ENCODE results near the gene UST. TPM values are rescaled to one million over a fixed set of nuclear protein-coding genes. Genes with fewer than 3 reads are reported as not detected.

The UST gene
- total RNA-seq, 2 donors from 2014 or later, result 1.6 to 7.5 TPM

GRCh38 chr6:148716811-148717210 lies 30.0 kb upstream of the UST start:
- no peak for ATAC-seq (replicated peaks)
- H3K27ac Mint-ChIP-seq, result no peak overlapping the region

GRCh38 chr6:148720406-148720805 lies 26.4 kb upstream of the UST start:
- Mint-ChIP-seq H3K9me3 (peaks cover 8% of the 10 kb centered on the region), H3K4me3 (no peak overlapping the region), H3K27ac (no peak overlapping the region), H3K36me3 (ENCODE audit: low read depth) (no peaks in the 10 kb centered on the region), H3K27me3 (peaks cover 30% of the 10 kb centered on the region), H3K4me1 (peaks cover 4% of the 10 kb centered on the region)
- ATAC-seq (replicated peaks), result no peak

More at GRCh38 chr6:148716811-148717210, 30.0 kb upstream of the UST start:
- Mint-ChIP-seq H3K9me3 (peaks cover 15% of the 10 kb centered on the region), H3K4me1 (peaks cover 6% of the 10 kb centered on the region), H3K27me3 (peaks cover 22% of the 10 kb centered on the region), H3K4me3 (no peak overlapping the region), H3K36me3 (ENCODE audit: low read depth) (no peaks in the 10 kb centered on the region)

GRCh38 chr6:148720897-148721296 lies 25.9 kb upstream of the UST start:
- Mint-ChIP-seq H3K36me3 (ENCODE audit: low read depth) (no peaks in the 10 kb centered on the region), H3K27ac (no peak overlapping the region), H3K4me1 (peaks cover 4% of the 10 kb centered on the region), H3K4me3 (no peak overlapping the region), H3K27me3 (peaks cover 30% of the 10 kb centered on the region), H3K9me3 (peaks cover 8% of the 10 kb centered on the region)
- no peak for ATAC-seq (replicated peaks)

- H3K36me3 Mint-ChIP-seq (ENCODE audit: low read depth), result no peaks in the 10 kb centered on the region
- peaks cover 27% of the 10 kb centered on the region for H3K27me3 Mint-ChIP-seq
- H3K27ac Mint-ChIP-seq, result no peak overlapping the region
- H3K9me3 Mint-ChIP-seq, result peaks cover 8% of the 10 kb centered on the region
- peaks cover 4% of the 10 kb centered on the region for H3K4me1 Mint-ChIP-seq
- H3K4me3 Mint-ChIP-seq, result no peak overlapping the region
- no peak for ATAC-seq (replicated peaks)
Measured at GRCh38 chr6:148723484-148723883, 23.3 kb upstream of the UST start.

GRCh38 chr6:148724428-148724827 lies 22.4 kb upstream of the UST start:
- no peaks in the 10 kb centered on the region for H3K36me3 Mint-ChIP-seq (ENCODE audit: low read depth)

GRCh38 chr6:148727104-148727503 lies 19.7 kb upstream of the UST start:
- ATAC-seq (replicated peaks), result no peak
- Mint-ChIP-seq H3K36me3 (ENCODE audit: low read depth) (no peaks in the 10 kb centered on the region), H3K27ac (no peak overlapping the region), H3K9me3 (no peaks in the 10 kb centered on the region), H3K4me3 (no peak overlapping the region), H3K27me3 (peaks cover 5% of the 10 kb centered on the region), H3K4me1 (no peaks in the 10 kb centered on the region)

More at GRCh38 chr6:148724428-148724827, 22.4 kb upstream of the UST start:
- ATAC-seq (replicated peaks), result no peak
- H3K27me3 Mint-ChIP-seq, result peaks cover 22% of the 10 kb centered on the region
- peaks cover 5% of the 10 kb centered on the region for H3K9me3 Mint-ChIP-seq
- H3K4me1 Mint-ChIP-seq, result peaks cover 4% of the 10 kb centered on the region
- H3K4me3 Mint-ChIP-seq, result no peak overlapping the region
- no peak overlapping the region for H3K27ac Mint-ChIP-seq

GRCh38 chr6:148735989-148736388 lies 10.8 kb upstream of the UST start:
- Mint-ChIP-seq H3K4me1 (peaks cover 10% of the 10 kb centered on the region), H3K4me3 (no peak overlapping the region), H3K36me3 (ENCODE audit: low read depth) (no peaks in the 10 kb centered on the region), H3K27me3 (no peaks in the 10 kb centered on the region), H3K9me3 (no peaks in the 10 kb centered on the region), H3K27ac (no peak overlapping the region)
- ATAC-seq (replicated peaks), result no peak

GRCh38 chr6:148736774-148737412 lies 9.9 kb upstream of the UST start:
- Mint-ChIP-seq H3K27me3 (no peaks in the 10 kb centered on the region), H3K9me3 (no peaks in the 10 kb centered on the region), H3K4me1 (peaks cover 10% of the 10 kb centered on the region), H3K27ac (no peak overlapping the region), H3K36me3 (ENCODE audit: low read depth) (no peaks in the 10 kb centered on the region), H3K4me3 (no peak overlapping the region)
- peak; percentile 82 for ATAC-seq (replicated peaks)

GRCh38 chr6:148737806-148738205 lies 9.0 kb upstream of the UST start:
- H3K27me3 Mint-ChIP-seq, result no peaks in the 10 kb centered on the region
- H3K4me3 Mint-ChIP-seq, result no peak overlapping the region
- no peaks in the 10 kb centered on the region for H3K36me3 Mint-ChIP-seq (ENCODE audit: low read depth)
- H3K9me3 Mint-ChIP-seq, result no peaks in the 10 kb centered on the region
- peaks cover 10% of the 10 kb centered on the region for H3K4me1 Mint-ChIP-seq
- H3K27ac Mint-ChIP-seq, result no peak overlapping the region
- ATAC-seq (replicated peaks), result no peak

- H3K4me1 Mint-ChIP-seq, result peaks cover 10% of the 10 kb centered on the region
- no peaks in the 10 kb centered on the region for H3K27me3 Mint-ChIP-seq
- no peak for ATAC-seq (replicated peaks)
- H3K4me3 Mint-ChIP-seq, result no peak overlapping the region
- no peaks in the 10 kb centered on the region for H3K36me3 Mint-ChIP-seq (ENCODE audit: low read depth)
- no peak overlapping the region for H3K27ac Mint-ChIP-seq
- H3K9me3 Mint-ChIP-seq, result no peaks in the 10 kb centered on the region
Measured at GRCh38 chr6:148738946-148739821, 7.6 kb upstream of the UST start.

- peak; percentile 11 for ATAC-seq (replicated peaks)
- Mint-ChIP-seq H3K9me3 (no peaks in the 10 kb centered on the region), H3K27me3 (no peaks in the 10 kb centered on the region), H3K4me3 (no peak overlapping the region), H3K4me1 (peaks cover 10% of the 10 kb centered on the region), H3K27ac (no peak overlapping the region), H3K36me3 (ENCODE audit: low read depth) (no peaks in the 10 kb centered on the region)
Measured at GRCh38 chr6:148739822-148740128, 7.1 kb upstream of the UST start.

- Mint-ChIP-seq H3K4me3 (no peak overlapping the region), H3K4me1 (peaks cover 4% of the 10 kb centered on the region), H3K27me3 (peaks cover under 1% of the 10 kb centered on the region), H3K9me3 (no peaks in the 10 kb centered on the region), H3K27ac (no peak overlapping the region), H3K36me3 (ENCODE audit: low read depth) (no peaks in the 10 kb centered on the region)
- no peak for ATAC-seq (replicated peaks)
Measured at GRCh38 chr6:148743476-148743875, 3.4 kb upstream of the UST start.

- ATAC-seq (replicated peaks), result no peak
- Mint-ChIP-seq H3K27ac (peak overlapping the region; percentile 87), H3K36me3 (ENCODE audit: low read depth) (no peaks in the 10 kb centered on the region), H3K4me1 (peaks cover 11% of the 10 kb centered on the region), H3K4me3 (peak overlapping the region; percentile 94), H3K9me3 (no peaks in the 10 kb centered on the region), H3K27me3 (peaks cover 2% of the 10 kb centered on the region)
Measured at GRCh38 chr6:148745926-148746325, 904 bp upstream of the UST start.

- H3K27me3 Mint-ChIP-seq, result peaks cover 2% of the 10 kb centered on the region
- H3K36me3 Mint-ChIP-seq (ENCODE audit: low read depth), result no peaks in the 10 kb centered on the region
- H3K4me1 Mint-ChIP-seq, result peaks cover 11% of the 10 kb centered on the region
- peak overlapping the region; percentile 94 for H3K4me3 Mint-ChIP-seq
- H3K27ac Mint-ChIP-seq, result no peak overlapping the region
- no peaks in the 10 kb centered on the region for H3K9me3 Mint-ChIP-seq
- ATAC-seq (replicated peaks), result peak; percentile 56
Measured at GRCh38 chr6:148747145-148747470, 278 bp downstream of the UST start.

- Mint-ChIP-seq H3K4me3 (peak overlapping the region; percentile 94), H3K4me1 (peaks cover 11% of the 10 kb centered on the region), H3K9me3 (no peaks in the 10 kb centered on the region), H3K27me3 (peaks cover 2% of the 10 kb centered on the region), H3K27ac (no peak overlapping the region), H3K36me3 (ENCODE audit: low read depth) (no peaks in the 10 kb centered on the region)
- peak; percentile 61 for ATAC-seq (replicated peaks)
Measured at GRCh38 chr6:148747471-148748165, 788 bp downstream of the UST start.
